T-helper 2 cell (primary cell): ENCODE measurements around the gene GZMM.

Source experiments
- DNase-seq, 5 experiments: peaks; one replicate each; pipeline versions ENCODE4 v3.0.0 to v3.0.0-alpha.2; 2012 to 2022

The GZMM gene

GRCh38 chr19:512547-513365, 31.1 kb upstream of the GZMM start:
- DNase-seq = no peak

- DNase-seq = no peak
Measured at GRCh38 chr19:513368-514165, 30.3 kb upstream of the GZMM start.

DNA sequence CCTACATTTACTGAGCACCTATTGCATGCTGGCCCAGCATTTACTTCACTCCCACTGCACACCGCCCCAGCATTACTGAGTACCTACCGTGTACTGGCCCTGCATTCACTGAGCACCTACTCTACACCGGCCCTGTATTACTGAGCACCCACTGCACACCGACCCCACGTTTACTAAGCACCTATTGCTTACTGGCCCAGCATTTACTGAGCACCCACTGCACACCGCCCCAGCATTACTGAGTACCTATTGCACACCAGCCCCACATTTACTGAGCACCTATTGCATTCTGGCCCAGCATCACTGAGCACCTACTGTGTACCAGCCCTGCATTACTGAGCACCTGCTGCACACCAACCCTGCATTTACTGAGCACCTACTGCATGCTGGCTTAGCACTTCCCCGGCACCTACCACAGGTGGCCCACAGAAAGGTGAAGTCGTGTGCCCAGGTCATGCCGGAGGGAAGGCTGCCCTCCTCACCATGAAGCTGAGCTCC, 29.6 kb upstream of the GZMM start:
- DNase-seq = no peak

DNA sequence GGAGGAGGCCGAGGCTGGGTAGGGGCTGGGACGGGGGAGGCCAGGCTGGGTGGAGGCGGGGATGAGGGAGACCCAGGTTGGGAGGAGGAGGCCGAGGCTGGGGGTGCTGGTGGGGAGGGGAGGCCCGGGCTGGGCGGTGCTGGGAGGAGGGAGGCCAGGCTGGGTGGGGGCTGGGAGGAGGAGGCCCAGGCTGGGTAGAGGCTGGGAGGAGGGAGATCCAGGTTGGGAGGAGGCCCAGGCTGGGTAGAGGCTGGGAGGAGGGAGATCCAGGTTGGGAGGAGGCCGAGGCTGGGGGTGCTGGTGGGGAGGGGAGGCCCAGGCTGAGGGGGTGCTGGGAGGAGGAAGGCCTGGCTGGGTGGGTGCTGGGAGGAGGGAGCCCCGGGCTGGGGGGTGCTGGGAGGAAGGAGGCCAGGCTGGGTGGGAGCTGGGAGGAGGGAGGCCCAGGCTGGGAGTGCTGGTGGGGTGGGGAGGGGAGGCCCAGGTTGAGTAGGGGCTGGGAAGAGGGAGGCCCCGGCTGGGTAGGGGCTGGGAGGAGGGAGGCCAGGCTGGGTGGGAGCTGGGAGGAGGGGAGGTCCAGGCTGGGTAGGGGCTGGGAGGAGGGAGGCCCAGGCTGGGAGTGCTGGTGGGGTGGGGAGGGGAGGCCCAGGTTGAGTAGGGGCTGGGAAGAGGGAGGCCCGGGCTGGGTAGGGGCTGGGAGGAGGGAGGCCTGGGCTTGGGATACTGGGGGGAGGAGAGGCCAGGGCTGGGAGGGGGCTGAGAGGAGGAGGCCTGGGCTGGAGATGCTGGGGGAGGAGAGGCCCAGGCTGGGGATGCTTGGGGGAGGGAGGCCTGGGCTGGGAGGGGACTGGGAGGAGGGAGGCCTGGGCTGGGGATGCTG, 25.9 kb upstream of the GZMM start:
- no peak for DNase-seq

DNA sequence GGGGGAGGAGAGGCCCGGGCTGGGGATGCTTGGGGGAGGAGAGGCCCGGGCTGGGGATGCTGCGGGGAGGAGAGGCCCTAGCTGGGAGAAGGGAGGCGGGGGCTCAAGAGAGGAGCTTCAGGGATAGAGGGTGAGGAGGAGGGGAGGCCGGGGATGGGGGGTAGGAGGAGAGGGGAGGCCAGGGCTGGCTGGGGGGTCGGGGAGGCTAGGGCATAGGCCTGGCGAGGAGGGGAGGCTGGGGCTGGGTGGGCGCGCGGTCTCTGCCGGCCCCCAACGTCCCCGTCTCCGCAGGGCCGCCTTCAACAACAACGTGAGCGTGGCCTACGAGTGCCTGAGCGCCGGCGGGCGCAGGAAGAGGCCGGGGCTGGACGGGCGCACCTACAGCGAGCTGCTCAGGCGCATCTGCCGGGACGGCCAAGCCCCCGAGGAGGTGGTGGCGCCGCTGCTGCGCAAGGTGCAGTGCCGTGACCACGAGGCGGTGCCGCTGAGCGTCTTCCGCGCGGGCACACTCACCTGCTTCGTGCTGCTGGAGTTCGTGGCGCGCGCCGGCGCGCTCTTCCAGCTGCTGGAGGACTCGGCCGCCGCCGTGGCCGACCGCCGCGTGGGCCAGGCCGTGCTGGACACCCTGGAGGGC, 25.1 kb upstream of the GZMM start:
- DNase-seq = peak in 4 of 5 experiments; percentile 27 to 71 (median 42)

GRCh38 chr19:519449-519865, 24.4 kb upstream of the GZMM start:
- DNase-seq = no peak

GRCh38 chr19:522726-523125, 21.1 kb upstream of the GZMM start:
- no peak for DNase-seq

DNA sequence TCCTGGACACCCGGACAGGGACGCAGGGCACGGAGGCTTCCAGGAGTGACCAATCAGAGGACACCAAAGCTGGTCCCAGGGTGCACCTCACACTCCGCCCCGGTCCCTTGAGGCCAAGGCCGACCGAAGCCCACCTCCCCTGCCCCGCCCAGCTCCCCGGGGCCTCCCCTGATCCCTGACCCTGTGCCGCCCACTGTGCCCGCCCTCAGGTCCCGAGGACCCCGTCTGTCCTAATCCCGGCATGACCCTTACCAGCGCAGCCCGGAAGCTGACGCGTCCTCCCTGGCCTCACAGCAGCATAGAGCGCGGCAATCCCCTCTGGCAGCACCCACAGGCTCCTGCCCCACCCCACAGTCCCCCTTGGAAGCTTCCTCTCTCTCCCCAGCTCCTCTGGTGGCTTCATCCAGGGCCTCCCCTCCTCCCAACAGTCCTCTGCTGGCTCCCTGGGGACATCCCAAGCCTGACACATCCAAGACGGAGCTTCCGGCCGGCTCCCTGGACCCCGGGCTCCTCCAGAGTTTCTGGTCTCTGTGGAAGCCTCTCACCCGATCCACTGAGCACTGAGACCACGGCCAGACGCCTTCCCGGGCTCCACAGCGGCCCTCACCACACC, 19.7 kb upstream of the GZMM start:
- no peak for DNase-seq

GRCh38 chr19:525029-525428, 18.8 kb upstream of the GZMM start:
- DNase-seq = no peak

DNA sequence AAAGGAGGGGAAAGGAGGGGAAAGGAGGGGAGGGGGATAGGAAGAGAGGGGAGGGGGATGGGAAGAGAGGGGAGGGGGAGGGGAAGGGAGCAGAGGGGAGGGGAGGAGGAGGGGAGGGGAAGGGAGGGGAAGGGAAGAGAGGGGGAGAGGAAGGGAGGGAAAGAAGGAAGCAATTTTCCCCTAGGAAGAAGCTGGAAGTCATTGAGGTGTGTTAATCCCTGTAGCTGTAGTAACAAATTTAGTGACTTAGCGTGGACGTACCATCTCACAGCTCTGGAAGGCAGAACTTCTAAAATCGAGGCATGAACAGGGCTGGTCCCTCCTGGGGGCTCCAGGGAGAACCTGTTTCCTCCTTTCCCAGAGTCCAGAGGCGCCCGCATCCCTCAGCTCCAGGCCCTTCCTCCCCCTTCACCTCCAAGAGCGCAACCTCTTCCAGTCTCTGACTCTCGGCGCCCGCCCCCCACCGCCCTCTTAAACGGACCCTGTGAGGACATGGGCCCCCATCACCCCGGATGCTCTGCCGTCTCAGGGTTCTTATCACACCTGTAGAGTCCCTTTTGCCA, 17.9 kb upstream of the GZMM start:
- DNase-seq = no peak

DNA sequence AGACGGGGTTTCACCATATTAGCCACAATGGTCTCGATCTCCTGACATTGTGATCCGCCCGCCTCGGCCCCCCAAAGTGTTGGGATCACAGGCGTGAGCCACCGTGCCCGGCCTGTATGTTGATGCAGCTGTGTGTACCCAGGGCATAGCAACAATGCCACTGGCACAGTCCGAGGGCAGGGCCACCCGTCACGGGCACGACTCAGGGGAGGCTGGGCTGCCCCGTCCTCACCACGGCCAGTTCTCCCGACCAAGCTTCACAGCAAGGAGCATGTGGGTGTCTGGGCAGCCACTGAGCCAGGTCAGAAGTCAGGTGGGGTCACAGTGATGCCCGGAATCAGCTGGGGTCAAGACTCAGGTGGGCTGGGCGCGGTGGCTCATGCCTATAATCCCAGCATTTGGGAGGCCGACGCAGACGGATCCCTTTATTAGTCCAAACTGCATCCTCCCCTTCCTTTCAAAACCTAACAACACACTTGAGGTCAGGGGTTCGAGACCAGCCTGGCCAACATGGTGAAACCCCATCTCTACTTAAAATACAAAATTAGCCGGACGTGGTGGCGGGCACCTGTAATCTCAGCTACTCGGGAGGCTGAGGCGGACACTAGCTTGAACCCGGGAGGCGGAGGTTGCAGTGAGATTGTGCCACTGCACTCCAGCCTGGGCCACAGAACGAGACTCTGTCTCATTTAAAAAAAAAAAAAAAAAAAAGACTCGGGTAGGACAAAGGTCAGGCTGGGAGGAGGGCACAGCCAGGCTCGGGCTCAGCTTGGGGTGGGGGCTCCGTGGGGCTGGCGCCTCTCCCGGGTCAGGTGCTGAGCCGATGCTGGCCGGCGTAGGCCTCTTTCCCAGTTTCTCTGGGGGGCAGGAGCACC, 13.5 kb upstream of the GZMM start:
- DNase-seq = no peak

DNA sequence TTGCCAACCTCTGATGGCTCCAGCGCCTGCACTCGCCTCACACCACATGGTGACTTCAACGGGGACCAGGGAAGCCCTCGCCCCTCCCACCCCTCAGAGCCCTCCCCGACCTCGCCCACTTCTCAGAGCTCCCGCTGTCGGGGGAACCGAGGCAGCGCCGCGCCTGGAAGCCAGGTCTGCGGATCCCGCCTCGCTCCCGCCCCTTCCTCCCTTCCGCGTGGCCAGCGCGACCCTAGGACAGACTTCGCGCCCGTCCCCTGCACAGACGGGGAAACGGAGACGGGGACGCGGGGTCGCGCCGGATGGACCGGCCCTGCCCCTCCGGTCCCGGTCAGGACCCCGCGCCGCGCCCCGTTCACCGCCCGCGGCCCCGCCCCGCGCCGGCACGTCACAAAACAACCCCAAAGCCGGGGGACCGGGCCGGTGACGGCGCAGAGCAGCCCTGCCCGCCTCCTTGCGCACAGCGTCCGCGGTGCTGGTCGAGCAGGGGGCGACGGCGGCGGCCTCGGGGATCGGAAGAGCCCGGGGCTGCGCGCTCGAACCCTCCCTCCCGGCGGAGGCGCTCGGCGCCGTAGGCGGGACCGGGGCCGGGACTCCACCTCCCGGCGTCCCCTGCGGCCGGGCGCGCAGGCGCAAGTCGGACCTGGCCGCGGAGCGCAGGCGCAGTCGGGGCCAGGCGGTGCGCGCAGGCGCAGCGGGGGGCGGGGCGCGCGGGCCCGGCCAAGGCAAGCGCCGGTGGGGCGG, 12.7 kb upstream of the GZMM start:
- DNase-seq = peak; percentile 74 to 89 (median 87)

DNA sequence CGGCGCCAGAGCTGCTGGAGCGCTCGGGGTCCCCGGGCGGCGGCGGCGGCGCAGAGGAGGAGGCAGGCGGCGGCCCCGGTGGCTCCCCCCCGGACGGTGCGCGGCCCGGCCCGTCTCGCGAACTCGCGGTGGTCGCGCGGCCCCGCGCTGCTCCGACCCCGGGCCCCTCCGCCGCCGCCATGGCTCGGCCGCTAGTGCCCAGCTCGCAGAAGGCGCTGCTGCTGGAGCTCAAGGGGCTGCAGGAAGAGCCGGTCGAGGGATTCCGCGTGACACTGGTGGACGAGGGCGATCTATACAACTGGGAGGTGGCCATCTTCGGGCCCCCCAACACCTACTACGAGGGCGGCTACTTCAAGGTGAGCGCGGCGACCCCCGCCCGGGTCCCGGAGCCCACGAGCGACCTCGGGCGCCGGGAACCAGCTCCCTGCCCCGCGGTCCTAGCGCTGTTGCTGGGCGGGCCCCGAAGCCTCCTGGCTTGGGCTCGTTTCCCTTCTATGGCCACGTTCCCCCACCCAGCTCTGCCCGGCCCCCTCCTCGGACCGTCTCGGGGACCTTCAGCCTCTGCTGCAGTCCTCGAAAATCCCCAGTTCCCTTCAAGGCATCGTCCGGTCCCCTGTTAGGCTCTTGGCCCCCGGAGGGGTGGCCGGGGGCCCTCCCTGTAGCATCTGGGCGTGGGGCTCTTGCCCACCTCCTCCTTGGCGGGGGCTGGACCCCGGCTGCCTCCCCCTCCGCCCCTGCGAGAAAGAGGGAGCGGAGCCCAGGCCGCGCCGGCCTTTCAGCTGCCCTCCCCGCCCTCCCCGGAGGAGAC, 11.9 kb upstream of the GZMM start, which contains the start of gene CDC34:
Gene CDC34, plus strand, starts transcription at position 8 of the 808 bp plus-strand sequence. Its CDS starts 172 bp downstream, at position 180.
- DNase-seq = no peak

- DNase-seq = peak in 1 of 5 experiments; percentile 56
Measured at GRCh38 chr19:532561-533363, 11.1 kb upstream of the GZMM start.

- DNase-seq = no peak
Measured at GRCh38 chr19:533364-534058, 10.3 kb upstream of the GZMM start.

DNA sequence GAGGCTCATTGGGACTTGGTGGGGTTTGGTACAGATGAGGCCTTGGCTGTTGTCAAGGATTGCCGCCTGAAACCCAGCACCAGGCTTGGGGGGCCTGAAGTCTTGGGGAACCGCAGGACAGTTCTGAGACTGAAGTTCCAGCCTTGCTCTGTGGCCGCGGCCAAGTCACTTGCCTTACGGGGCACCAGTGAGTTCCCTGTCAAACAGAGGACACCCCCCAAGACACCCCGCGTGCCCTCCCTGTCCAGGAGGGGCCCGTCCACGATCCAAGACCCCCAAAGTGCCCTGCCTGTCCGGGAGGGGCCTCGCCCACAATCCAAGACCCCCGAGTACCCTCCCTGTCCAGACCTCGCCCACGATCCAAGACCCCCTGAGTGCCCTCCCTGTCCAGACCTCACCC, 9.8 kb upstream of the GZMM start:
- no peak for DNase-seq
